Measurements from ENCODE around the gene SLC6A3. TPM values are rescaled to one million over a fixed set of nuclear protein-coding genes. Genes with fewer than 3 reads are reported as not detected.
A peak's percentile ranks its signal among the peaks of the same experiment; 100 is the strongest.

Gene SLC6A3
- total RNA-seq, 1 donor from 2014 or later, result not detected

- no peaks in the 10 kb centered on the region for H3K9me3 ChIP-seq (replicated peaks)
- no peak overlapping the region for H3K27ac ChIP-seq (replicated peaks)
- H3K36me3 ChIP-seq, result no peaks in the 10 kb centered on the region
- DNase-seq, result peak; percentile 4
- H3K4me3 ChIP-seq, result no peak overlapping the region
- TF ChIP-seq CTCF (IDR thresholded peaks at IDR 0.05; ENCODE audit: borderline replicate concordance), result no peak
- peaks cover 80% of the 10 kb centered on the region for H3K27me3 ChIP-seq (ENCODE audit: low read depth)
- H3K4me1 ChIP-seq, result no peaks in the 10 kb centered on the region
- intact Hi-C loops (cut with micrococcal nuclease), result no loop called here
These were observed 32.6 kb downstream of the SLC6A3 start for GRCh38 chr5:1412621-1413020.

GRCh38 chr5:1412163-1412562, 33.1 kb downstream of the SLC6A3 start:
- Histone ChIP-seq H3K4me3 (no peak overlapping the region), H3K27me3 (ENCODE audit: low read depth) (peaks cover 80% of the 10 kb centered on the region), H3K4me1 (no peaks in the 10 kb centered on the region), H3K9me3 (replicated peaks) (no peaks in the 10 kb centered on the region), H3K36me3 (no peaks in the 10 kb centered on the region), H3K27ac (replicated peaks) (no peak overlapping the region)
- no peak for TF ChIP-seq CTCF (IDR thresholded peaks at IDR 0.05; ENCODE audit: borderline replicate concordance)
- intact Hi-C loops (cut with micrococcal nuclease), result no loop called here
- peak; percentile 5 for DNase-seq

GRCh38 chr5:1411099-1411498, 34.1 kb downstream of the SLC6A3 start:
- Histone ChIP-seq H3K4me3 (no peak overlapping the region), H3K36me3 (no peaks in the 10 kb centered on the region), H3K27me3 (ENCODE audit: low read depth) (peaks cover 91% of the 10 kb centered on the region), H3K27ac (replicated peaks) (no peak overlapping the region), H3K9me3 (replicated peaks) (no peaks in the 10 kb centered on the region), H3K4me1 (no peaks in the 10 kb centered on the region)
- intact Hi-C loops (cut with micrococcal nuclease), result no loop called here
- peak; percentile 12 for DNase-seq
- no peak for TF ChIP-seq CTCF (IDR thresholded peaks at IDR 0.05; ENCODE audit: borderline replicate concordance)

GRCh38 chr5:1410156-1411014, 34.9 kb downstream of the SLC6A3 start:
- no peaks in the 10 kb centered on the region for H3K4me1 ChIP-seq
- H3K36me3 ChIP-seq, result no peaks in the 10 kb centered on the region
- DNase-seq, result peak; percentile 4
- H3K27me3 ChIP-seq (ENCODE audit: low read depth), result peaks cover 98% of the 10 kb centered on the region
- intact Hi-C loops (cut with micrococcal nuclease), result no loop called here
- no peaks in the 10 kb centered on the region for H3K9me3 ChIP-seq (replicated peaks)
- no peak for TF ChIP-seq CTCF (IDR thresholded peaks at IDR 0.05; ENCODE audit: borderline replicate concordance)
- H3K4me3 ChIP-seq, result no peak overlapping the region
- H3K27ac ChIP-seq (replicated peaks), result no peak overlapping the region

GRCh38 chr5:1409381-1410110, 35.7 kb downstream of the SLC6A3 start:
- Histone ChIP-seq H3K36me3 (no peaks in the 10 kb centered on the region), H3K27ac (replicated peaks) (no peak overlapping the region), H3K27me3 (ENCODE audit: low read depth) (peaks cover 94% of the 10 kb centered on the region), H3K4me3 (no peak overlapping the region), H3K9me3 (replicated peaks) (no peaks in the 10 kb centered on the region), H3K4me1 (no peaks in the 10 kb centered on the region)
- TF ChIP-seq CTCF (IDR thresholded peaks at IDR 0.05; ENCODE audit: borderline replicate concordance), result no peak
- peak; percentile 13 for DNase-seq
- intact Hi-C loops (cut with micrococcal nuclease), result no loop called here
